HG03469 (cell line): ENCODE data around the gene SYNGAP1.
A peak's percentile ranks its signal among the peaks of the same experiment; 100 is the strongest.
"Not testable (repeated sequence)": the region's sequence is repeated elsewhere in the genome, so short reads cannot be mapped to it uniquely, and the experiment has no call there.

Source experiments
- ATAC-seq: cut with Tn5 transposase; IDR thresholded peaks from one replicate; pipeline ENCODE4 v1.9.1; 2021; ENCODE audit warnings: mild to moderate bottlenecking, moderate library complexity, moderate number of reproducible peaks; ENCODE audit not compliant: unreplicated experiment

The SYNGAP1 gene

GRCh38 chr6:33399881-33400280 is 20.0 kb upstream of the SYNGAP1 start:
- not testable (repeated sequence) for ATAC-seq

- ATAC-seq, result no peak
These were observed 15.0 kb upstream of the SYNGAP1 start for GRCh38 chr6:33404884-33405283.

DNA sequence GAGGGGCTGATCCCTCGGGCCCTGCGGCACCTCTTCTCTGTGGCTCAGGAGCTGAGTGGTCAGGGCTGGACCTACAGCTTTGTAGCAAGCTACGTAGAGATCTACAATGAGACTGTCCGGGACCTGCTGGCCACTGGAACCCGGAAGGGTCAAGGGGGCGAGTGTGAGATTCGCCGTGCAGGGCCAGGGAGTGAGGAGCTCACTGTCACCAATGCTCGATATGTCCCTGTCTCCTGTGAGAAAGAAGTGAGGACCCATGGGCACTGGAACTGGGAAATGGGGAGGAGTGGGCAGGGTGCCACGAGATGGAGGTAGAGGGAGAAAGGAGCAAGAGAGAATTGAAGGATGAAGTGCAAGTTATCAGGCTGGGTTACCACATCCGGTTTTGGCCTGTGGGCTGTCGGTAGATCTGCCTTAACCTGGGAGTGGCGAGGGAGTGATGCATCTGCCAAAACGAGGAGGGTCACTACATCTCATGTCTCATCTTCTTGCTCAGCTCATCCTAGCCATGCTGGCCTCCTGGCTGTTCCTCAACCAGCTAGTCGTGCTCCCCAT is 14.4 kb upstream of the SYNGAP1 start:
- no peak for ATAC-seq

- no peak for ATAC-seq
These were observed 13.7 kb upstream of the SYNGAP1 start for GRCh38 chr6:33406126-33406525.

- ATAC-seq, result no peak
These were observed 12.6 kb upstream of the SYNGAP1 start for GRCh38 chr6:33407132-33407718.

DNA sequence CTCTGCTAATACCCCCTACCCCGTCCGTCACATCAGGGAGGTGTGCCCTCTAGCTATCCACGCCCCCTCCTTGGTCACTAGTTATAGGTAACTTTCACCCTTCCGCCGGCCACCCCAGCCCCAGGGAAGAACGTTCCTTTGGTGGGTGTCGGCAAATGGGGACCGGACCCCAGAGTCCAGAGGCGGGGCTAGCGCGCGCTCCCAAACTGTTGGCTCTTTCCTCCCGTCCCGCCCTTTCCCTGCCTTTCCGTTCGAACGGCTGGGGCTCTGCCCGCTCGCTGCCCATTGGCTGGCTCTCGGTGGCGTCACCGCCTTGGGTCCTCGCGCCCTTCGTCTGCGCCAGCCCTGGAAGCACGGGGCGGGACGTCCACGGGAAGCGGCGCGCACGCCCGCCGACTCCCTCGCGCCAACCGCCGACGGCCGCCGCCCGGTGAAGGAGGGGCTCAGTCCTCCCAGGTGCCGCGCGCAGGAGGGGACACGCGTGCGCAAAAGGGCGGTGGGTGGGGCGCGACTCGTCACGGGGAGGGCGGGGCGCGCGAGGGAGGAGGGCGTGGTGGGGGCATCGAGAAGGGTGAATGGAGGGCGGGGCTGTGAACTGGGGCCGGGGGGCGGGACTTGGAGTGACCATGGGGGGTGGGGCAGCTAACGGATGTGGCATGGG is 9.7 kb upstream of the SYNGAP1 start:
- peak; percentile 51 for ATAC-seq

DNA sequence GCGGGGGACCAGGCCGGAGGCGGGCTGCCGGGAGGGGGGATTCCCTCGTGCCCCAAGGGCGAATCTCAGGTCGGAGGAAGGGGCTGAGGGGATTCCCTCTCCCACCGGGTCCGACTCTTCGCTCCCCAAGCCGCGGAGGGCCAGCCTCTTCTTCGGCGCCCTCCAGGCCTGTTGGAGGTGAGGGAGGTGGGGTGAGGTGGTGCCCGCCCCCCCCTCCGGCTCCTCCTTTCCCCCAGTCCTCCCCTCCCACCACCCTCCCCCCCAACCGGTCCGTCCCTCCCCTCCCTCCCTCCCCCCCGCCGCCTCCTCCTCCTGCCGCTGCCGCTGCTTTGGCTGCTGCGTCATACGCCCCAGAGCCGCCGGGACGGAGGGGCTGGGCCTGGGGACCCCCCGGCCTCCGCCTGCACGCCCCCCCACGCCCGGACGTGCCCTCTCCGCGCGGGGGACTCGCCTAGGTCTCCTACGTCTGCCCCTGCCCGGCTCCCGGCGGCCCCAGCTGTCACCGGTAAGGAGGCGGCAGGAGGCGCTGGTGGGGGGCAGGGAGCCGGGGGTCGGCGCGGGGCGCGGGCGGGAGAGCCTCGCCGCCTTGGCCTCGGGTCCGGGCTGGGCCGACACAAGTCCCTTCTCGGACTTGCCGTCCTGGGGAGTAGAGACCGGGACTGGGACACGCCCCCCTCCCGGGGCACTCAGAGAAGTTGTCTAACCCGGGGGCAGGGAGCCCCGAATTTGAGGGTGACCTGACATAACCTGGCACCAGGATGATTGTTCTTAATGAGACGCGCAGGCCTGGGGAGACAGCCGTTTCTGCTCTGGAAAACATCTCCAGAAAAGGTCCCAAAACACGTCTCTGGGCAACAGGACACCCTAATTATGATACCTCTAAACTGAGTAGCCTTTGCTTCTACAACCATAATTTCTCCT is 8.9 kb upstream of the SYNGAP1 start, which contains the start of gene PHF1:
Gene PHF1, plus strand, starts transcription at position 304 of the 921 bp plus-strand sequence. CDS start 1,250 bp downstream, outside the sequence.
- ATAC-seq, result peak; percentile 17

GRCh38 chr6:33411632-33412005 is 8.2 kb upstream of the SYNGAP1 start:
- no peak for ATAC-seq

DNA sequence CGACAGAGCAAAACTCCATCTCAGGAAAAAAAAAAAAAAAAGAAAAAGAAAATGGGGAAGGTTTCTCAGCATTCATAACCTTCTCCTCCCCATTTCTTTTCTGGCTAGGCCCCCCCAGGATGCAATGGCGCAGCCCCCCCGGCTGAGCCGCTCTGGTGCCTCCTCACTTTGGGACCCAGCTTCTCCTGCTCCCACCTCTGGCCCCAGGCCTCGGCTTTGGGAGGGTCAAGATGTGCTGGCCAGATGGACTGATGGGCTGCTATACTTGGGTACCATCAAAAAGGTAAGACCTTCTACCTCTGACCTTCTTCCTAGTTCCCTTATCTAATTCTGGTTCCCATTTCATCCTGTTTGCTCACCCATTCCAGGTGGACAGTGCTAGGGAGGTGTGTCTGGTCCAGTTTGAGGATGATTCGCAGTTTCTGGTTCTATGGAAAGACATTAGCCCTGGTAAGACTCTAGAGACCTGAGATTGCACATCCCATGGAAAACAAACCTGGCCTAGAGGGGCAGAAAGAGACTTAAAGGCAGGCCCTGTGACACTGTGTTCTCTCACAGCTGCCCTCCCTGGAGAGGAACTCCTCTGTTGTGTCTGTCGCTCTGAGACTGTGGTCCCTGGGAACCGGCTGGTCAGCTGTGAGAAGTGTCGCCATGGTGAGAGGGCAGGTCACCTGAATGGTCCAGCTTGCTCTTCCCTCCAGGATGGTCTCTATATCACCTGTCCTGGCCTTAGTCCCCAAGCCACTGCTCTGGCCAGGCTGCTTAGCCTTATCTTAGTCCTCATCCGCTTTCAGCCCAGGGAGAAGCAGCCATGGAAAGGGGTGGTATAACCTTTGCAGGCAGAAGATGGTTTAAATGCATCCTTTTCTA is 7.5 kb upstream of the SYNGAP1 start:
- ATAC-seq, result no peak

GRCh38 chr6:33413241-33414120 is 6.4 kb upstream of the SYNGAP1 start:
- ATAC-seq, result no peak

DNA sequence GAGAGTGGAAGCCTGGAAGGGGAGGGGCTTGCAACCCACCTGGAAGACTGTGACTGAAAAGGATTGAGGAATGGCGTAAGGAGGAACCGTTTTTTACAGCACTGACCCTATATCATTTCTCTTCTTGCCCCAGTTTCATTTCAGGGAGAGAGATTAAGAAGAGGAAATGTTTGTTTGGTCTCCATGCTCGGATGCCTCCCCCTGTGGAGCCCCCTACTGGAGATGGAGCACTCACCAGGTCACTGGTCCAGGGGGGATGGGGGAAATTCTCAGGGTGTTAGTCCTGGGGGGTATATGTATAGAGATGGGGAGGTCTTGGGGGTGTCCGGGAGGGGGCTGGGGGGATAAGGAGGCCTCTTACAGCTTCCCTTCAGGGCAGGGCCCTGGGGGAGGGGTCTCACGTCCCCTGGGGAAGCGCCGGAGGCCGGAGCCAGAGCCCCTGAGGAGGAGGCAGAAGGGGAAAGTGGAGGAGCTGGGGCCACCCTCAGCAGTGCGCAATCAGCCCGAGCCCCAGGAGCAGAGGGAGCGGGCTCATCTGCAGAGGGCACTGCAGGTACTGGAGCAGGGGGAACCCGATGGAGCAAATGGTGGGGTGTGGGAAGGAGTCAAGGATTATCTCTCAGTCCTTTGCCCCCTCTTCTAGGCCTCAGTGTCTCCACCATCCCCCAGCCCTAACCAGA is 5.1 kb upstream of the SYNGAP1 start:
- ATAC-seq, result no peak

GRCh38 chr6:33415831-33416230 is 4.0 kb upstream of the SYNGAP1 start:
- no peak for ATAC-seq

- ATAC-seq, result no peak
These were observed 3.3 kb upstream of the SYNGAP1 start for GRCh38 chr6:33416386-33417127.

- ATAC-seq, result no peak
These were observed 2.5 kb upstream of the SYNGAP1 start for GRCh38 chr6:33417128-33417902.

GRCh38 chr6:33417903-33418689 is 1.8 kb upstream of the SYNGAP1 start, which contains the start of gene CUTA:
Gene CUTA (minus strand): TSS chr6:33418107. CDS start chr6:33418000, 107 bp downstream.
- ATAC-seq, result peak; percentile 70

DNA sequence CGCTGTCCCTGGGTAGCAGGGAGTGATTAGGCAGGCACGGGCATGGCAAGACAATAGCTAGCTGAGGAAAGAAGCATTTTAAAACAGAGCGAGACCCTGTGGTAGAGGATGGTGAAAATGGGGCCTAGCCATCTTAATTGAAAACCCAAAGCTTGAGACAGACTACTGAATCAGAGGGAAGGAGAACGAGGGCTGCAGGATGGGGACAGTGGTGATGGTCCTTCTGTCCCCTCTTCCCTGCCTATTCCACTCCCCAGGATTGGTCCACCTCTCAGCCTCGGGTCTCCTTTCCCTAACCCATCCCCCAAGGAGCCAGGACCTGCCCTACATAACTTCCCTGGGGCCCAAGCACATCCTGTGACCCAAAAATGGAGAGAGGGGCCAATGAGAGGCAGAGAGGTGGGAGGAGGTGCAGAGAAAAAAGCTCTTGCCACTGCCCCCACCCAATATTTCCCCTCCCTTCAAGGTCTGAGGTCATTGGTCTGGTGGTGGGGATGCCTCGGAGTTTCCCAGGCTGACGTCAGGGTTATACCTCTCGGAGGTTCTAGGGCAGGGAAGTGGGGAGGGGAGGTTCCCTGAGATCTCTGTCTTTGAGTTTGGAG is 1.1 kb upstream of the SYNGAP1 start:
- no peak for ATAC-seq
